ENCODE data around the gene AQP12B.
"Not testable (repeated sequence)": the region's sequence is repeated elsewhere in the genome, so short reads cannot be mapped to it uniquely, and the experiment has no call there.

DNA sequence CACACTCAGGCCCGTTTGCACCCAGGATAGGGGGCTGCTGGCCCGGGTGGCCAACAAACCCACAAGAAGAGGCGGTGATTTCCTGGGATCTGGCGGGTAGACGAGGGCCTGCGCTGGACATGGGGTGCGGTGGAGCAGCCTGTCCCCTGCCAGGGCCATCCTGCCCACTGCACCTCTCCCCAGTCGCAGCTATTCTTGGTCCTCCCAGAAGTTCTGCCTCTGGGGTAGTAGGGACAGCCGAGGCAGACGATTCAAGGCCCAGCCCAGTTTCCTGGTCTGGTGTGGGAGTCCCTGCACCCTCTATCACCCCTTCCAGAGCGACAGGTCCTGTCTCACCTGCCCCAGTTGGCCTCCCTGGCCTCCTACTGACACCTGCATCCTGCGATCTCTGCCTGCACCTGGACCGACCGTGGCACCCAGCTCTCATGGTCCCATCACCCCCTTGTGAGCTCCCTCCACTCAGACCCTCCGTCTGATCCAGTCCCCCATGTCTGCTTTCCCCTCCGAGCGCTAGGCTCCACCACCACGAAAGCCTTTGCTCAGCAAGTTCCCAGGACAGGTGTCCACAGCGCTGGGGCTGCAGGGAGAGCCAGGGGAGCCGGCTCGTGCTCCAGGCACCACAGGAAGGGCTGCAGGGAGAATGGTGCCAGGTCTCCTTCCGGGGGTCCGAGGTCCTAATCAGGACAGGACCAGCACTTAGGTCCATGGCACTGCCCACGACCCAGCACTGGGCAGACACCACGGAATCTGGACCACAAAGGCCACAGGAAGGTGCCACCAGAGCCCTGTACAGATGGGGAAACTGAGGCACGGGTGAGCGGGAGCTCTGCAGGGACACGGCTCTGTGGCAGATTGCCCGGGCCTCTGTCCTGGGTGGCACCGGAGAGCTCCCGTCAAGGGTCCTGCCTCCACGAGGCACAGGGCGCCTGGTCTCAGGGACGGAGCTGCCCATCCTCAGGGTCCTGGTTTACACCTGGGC is 10.2 kb upstream of the AQP12B start:
- TF ChIP-seq, protein P1, sequence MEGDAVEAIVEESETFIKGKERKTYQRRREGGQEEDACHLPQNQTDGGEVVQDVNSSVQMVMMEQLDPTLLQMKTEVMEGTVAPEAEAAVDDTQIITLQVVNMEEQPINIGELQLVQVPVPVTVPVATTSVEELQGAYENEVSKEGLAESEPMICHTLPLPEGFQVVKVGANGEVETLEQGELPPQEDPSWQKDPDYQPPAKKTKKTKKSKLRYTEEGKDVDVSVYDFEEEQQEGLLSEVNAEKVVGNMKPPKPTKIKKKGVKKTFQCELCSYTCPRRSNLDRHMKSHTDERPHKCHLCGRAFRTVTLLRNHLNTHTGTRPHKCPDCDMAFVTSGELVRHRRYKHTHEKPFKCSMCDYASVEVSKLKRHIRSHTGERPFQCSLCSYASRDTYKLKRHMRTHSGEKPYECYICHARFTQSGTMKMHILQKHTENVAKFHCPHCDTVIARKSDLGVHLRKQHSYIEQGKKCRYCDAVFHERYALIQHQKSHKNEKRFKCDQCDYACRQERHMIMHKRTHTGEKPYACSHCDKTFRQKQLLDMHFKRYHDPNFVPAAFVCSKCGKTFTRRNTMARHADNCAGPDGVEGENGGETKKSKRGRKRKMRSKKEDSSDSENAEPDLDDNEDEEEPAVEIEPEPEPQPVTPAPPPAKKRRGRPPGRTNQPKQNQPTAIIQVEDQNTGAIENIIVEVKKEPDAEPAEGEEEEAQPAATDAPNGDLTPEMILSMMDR (IDR thresholded peaks at IDR 0.05) = not testable (repeated sequence)
- TF ChIP-seq POLR2A (IDR thresholded peaks at IDR 0.05) = not testable (repeated sequence)

Measured in testis (tissue), 2 donors.